Epithelial cell of prostate (primary cell): ENCODE results near the gene LENG9.

Experiments used
- DNase-seq: peaks from one replicate; pipeline ENCODE4 v3.0.0-alpha.2; 2011; ENCODE audit warnings: low read depth, low spot score
- H3K27ac ChIP-seq: fragments of 450-650 bp; 2 replicates; pipeline ENCODE4 v1.5.1; 2017; ENCODE audit warnings: mild to moderate bottlenecking

LENG9 gene

DNA sequence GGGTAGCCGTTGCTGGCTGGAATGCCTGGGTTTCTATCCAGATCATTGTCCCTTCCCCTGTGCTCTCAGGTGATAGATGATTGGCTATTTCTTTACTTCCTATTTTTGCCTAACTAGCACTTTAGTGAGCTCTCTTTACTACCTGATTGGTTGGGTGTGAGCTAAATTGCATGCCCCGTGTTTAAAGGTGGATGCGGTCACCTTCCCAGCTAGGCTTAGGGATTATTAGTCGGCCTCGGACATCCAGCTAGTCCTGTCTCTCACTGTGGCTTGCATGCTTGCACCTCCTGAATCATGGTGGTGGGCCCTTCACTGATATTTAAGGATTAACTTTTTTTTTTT is 38.2 kb downstream of the LENG9 start:
- H3K27ac ChIP-seq, result no peak overlapping the region

DNA sequence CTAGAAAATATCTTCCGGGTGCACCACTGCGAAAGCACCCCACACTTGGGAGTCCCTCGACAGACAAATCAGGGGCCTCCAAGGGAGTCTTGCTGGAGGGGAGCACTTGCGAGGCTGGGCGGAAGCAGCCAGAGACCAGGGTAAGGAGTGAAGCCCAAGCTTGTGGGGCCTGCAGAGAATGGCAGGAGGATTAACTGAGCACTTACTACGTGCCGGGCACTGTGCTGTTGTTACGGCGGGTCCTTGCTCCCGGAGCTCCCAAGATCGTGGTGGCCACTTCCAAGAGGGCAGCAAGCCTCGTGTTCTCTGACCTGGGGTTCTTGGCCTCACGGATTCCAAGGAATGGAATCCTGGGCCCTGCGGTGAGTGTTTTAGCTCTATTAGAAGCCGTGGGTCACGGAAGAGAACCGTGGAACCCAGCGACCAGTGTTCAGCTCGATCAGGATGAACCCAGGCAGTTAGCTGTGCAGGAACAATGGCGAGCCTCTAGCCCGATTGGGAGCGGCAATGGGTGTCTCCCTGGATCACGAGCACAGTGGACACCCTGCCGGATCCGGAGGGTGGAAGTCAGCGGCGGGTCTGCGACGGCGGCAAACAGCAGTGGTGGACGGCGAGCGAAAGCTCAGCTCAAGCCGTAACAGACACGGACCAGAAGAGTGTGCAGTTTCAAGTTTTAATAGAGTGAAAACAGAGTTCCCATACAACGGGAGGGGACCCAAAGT is 38.8 kb downstream of the LENG9 start:
- DNase-seq, result no peak
- no peak overlapping the region for H3K27ac ChIP-seq

More for the DNA sequence above, 38.2 kb downstream of the LENG9 start:
- no peak for DNase-seq

DNA sequence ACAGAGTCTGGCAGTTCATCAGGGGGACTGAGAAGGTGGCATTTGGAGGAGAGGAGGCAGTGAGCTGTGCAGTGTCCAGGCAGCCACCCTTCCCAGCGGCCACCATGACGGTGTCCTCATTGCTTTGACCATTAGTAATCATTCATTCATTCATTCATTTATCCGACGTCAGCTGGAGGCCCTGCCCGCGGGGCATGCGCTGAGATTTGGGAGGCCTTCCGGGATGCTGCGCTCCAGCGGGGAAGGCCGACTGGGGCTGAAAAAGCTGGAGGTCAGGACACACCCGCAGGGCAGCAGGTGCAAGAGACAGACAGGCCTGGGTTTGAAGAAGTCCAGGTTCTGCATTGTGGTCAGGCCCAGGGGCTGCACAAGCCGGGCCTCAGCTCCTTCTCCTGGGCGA is 39.4 kb downstream of the LENG9 start:
- DNase-seq, result no peak
- no peak overlapping the region for H3K27ac ChIP-seq

DNA sequence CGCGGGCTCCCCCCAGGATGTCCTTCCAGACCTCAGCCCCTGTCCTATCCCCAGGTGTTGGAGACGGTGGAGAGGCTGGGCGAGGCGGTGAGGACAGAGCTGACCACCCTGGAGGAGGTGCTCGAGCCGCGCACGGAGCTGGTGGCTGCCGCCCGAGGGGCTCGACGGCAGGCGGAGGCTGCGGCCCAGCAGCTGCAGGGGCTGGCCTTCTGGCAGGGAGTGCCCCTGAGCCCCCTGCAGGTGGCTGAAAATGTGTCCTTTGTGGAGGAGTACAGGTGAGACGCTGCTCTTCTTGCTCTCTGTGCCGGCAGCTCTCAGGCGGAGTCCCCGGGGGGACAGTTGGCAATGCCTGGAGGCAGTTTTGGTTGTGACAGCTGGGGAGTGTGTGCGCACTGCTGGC is 41.4 kb downstream of the LENG9 start:
- DNase-seq, result no peak
- H3K27ac ChIP-seq, result no peak overlapping the region

DNA sequence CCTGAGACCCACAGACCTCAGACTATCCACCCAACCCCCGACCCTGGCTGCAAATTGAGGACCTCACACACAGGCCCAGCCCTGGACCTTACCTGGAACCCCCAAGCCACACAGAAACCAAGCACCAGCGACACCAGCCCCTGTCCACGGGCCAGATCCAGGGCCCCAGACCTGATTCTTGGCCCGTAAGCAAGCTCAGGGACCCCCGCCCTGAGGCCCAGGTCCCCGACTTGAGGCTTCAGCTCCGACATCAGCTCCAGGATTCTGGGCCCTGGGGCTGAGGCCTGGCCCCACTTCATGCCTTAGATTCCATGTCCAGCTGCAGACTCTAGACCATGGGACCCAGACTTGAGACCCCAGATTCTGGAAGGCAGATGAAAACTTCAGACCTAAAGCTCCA is 42.1 kb downstream of the LENG9 start:
- no peak overlapping the region for H3K27ac ChIP-seq
- no peak for DNase-seq

DNA sequence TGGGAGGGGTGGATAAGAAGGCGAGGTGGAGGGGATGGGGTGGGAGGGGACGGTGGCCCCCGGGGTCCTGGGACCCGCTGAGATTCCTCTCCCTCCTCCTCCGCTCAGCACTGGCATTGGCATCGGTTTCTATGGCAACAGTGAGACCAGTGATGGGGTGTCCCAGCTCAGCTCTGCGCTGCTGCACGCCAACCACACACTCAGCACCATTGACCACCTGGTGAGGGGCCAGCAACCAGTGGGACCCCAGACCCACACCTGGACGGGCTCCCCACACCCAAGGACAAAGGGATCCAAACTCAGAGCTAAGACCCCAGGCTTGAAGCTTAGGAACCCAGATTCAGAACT is 42.4 kb downstream of the LENG9 start:
- DNase-seq, result no peak
- H3K27ac ChIP-seq, result no peak overlapping the region

DNA sequence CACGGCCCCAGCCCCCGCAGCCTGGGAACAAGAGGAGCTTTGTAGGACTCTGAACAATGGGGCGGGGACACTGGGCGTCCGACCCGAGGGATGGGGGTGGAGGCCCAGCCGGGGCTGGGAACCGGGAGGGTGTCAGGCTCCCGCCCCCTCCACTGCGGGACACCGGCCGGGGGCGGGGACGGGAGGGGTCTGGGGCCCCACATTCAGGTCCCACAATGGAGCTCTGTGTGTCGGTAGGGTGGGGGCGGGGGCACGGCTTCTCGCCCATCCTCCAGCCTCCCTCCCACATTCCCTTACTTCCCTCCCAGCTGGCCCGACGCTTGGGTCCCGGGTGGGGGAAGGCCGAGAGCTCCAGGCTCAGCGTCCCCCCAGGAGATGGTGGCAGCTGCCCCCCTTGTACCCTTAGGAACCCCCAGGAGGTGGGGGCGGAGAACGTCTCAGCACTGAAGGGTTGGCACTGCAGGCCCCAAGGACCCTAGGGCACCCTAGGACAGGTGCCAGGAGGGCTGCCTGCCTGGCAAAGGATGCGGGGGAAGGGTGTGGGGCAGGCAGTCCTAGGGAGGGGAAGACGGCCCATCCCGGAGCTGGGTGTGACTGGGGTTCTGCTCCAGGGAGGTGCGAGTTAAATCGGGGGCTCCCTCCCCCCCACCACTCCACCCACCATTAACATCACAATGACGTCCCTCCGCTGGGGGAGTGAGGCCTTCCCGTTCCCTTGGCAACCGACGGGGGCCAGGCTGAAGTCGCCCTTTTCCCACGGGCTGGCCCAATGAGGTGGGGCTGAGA is 43.0 kb downstream of the LENG9 start:
- H3K27ac ChIP-seq, result no peak overlapping the region
- DNase-seq, result no peak

DNA sequence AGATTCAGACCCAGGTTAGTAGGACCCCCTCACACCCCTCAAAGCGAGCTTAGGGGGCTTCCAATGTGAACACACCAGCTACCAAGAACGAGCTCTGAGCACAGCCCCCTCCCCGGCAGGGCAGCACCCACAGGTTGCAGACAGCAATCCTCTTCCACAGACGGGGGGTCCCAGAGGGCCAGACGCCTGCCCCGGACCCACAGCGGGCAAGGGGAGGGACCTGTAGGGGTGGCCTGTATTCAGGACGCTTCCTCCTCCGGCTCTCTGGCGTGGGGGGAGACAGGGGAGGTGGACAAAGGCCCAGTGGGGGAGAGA is 43.6 kb downstream of the LENG9 start:
- no peak for DNase-seq
- no peak overlapping the region for H3K27ac ChIP-seq

DNA sequence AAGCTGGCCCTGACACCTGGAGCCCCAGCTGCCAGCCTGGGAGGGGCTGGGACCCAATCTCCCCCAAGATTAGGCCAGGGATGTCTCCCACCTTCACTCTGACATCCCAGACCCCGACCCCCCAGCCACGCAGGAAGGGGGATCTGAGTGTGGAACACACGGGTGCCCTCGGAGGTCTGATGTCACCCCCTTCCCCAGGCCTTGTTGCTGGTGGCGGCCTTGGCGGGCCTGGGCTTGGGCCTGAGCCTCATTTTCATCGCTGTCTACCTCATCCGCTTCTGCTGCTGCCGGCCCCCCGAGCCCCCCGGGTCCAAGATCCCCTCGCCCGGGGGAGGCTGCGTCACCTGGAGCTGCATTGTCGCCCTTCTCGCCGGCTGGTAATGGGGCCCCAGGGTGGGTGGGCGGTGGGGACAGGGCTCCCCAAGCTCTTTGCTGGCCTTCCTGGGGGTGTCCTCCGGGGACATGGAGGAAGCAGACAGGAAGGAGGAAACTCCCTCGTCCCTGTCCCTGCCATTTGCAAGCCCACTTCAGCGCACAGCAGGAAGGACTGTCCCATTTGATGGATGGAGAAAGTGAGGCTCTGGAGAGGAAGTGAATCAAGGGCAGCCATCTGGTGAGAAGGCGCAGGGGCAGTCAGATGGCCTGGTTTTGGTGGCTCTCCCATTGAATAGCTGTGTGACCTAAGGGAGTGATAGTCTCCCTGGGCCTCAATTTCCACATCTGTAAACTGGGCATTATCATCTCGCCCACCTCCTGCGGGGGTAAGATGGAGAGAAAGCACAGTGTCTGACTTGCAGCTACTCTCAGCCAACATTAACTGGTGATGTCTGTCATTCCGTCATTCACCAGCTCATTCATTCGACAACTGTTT is 44.4 kb downstream of the LENG9 start:
- H3K27ac ChIP-seq, result no peak overlapping the region
- no peak for DNase-seq

DNA sequence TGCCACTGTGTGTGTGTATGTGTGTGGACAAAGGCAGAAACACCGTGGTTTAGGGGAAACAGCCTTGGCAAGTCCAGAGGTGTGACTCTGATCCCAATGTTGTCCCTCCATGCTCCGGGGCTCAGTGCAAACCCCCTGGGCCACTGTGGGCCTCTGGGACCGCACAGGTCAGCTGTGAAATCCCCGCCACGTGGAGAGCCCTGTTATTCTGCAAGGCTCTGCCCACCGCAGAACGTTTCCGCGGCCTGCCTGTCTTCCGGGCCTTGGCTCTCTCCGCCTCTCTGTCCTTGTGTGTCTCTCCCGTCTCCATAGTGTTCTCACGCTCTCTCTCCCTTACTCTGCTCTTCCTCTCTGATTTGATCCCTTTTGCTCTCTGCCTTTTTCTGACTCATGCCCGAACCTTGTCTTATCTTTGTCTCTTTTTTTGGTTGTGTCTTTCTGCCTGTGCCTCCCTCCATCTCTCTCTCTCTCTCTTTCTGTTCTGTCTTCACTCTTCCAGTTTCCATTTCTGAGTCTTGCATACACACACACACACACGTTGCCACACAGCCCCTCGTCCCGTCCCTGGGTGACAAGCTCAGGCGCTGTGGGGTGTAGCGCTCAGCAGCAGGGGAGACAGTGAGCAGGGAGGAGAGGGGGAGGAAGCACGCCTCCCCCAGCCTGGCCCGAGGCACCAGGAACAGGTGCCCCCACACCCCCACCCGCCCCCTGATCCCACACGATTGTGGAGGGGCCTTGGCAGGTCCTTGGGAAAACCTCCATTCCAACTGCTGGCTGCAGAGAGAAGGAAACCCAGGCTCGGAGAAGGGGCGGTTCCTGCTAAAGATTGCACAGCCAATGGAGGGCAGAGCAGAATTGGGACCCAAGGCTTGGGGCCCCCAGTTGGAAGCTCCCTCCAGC is 45.3 kb downstream of the LENG9 start:
- no peak overlapping the region for H3K27ac ChIP-seq
- no peak for DNase-seq

DNA sequence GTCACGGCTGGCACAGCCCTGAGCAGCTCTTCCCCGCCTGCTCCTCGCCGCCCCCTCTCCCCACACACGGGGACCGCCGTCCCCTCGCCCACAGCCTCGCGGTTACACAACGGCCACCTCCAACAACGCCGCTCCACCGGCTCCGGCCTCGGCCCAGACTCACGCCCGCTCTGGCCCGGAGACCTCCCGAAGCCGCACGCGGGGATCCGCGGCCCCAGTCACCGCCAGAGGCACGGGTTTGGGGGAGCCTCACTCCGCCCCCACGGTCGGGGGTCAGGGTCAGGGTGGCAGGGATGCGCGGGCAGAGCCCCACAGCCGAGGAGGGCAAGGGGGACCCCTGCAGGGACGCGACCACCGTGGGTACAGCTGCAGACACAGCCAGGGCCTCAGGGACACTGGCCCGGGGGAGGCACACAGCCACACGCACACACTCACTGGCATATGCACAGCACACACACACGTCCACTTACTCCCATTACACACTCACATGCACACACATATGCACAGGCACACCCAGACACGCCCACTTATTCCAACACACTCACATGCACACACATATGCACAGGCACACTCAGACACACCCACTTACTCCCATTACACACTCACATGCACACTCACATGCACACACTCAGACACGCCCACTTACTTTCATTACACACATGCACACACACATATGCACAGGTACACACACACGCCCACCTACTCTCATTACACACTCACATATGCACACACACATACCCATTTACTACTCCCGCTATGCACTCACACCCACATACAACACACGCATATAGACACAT is 46.7 kb downstream of the LENG9 start:
- DNase-seq, result no peak
- no peak overlapping the region for H3K27ac ChIP-seq

DNA sequence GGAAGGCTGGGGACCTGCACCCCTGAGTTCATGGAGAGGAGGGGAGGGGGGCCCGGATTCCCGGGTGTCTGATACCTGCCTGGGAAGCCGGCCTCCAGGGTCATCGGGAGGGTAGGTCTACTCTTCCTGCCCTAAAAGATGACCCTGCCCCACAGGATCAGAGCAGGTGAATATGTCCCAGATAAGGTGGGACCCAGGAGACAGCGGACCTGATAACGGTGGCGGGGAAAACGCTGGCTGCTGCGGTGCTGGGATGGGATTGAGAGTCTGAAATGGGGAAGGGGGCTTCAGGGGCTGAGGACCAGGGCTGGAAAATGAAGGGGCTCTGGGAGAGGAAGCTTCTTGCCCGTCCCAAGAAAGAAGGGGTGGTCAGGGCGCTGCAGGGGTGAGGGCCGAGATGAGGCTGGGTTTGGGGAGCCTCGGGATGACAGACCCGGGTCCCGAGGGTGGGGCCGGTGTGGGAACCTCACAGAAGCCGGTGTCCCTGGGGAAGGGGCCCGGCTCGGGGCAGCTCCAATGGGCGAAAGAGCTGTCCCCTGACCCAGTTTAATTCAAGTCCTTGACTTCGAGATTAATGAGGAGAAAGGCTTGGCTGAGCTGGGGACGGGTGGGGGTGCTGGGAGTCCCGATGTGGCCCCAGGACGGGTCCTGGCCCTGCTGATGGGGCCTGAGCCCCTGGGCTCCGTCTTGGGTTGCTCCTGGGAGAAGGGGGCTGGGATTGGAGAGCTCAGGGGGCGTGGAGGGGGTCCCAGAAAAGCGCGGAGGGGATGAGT is 47.5 kb downstream of the LENG9 start:
- DNase-seq, result no peak
- no peak overlapping the region for H3K27ac ChIP-seq

DNA sequence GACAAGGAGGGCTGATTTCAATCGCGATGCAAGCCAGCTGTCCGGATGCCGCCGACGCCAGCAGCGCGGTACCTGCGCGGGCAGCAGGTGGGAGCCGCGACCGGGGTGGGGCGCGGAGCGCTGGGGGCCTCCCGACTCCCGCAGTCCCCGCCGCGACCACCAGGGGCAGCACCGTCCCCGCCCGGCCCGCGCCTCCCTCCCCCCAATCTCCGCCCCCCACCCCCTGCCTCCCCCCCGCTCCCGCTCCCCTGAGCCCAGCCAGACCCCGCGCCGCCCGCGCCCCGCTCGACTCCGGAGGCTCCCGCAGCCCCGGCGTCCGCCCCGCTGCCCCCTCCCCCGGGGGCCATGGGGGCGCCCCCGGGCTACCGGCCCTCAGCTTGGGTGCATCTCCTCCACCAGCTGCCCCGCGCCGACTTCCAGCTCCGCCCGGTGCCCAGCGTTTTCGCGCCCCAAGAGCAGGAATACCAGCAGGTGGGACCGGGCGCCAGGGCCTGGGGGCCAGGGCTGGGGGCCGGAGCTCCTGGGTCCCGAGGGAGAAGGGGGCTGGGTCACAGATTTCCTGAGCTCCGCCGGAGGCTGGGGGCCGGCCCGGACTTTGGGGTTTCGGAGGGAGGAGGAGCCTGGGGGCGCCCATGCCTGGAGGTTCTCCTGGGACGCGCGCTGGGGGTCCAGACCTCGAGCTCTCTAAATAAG is 48.2 kb downstream of the LENG9 start, which contains the start of gene TTYH1:
TSS of gene TTYH1 (plus strand) at position 257 of the 693 bp plus-strand sequence. CDS start at position 346, 89 bp downstream.
- DNase-seq, result no peak
- H3K27ac ChIP-seq, result no peak within 1 kb of the TSS

DNA sequence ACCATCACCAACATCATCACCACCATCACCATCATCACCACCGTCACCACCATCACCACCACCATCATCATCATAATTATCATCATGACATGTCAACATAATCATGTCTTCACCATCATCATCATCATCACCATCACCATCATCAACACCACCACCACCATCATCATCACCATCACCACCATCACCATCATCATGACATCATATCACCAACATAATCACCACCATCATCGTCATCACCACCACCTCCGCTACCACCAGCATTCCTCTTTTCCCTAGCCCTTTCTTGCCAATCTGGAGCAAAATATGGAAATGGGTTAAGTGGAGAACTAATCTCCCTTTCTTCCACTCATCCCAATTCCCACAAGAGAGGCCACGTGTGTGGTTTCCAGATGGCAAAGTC is 49.4 kb downstream of the LENG9 start:
- H3K27ac ChIP-seq, result no peak overlapping the region
- no peak for DNase-seq

DNA sequence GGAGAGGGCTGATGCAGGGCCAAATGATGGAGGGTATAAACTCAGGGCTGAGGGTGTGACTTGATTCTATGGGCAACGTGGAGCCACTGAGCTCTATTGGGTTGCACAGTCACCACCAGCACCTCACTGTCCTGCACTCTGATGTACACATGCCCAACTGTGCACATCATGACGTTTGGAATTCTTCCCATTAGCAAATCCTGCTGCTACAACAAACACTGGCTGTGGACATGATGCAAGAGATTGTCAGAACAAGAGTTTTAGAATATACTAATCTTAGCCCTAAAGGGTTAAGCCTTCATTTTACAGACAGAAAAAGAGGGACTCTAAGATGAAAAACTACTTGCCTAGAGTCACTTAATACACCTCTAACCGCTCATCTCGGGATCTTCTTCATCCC is 50.7 kb downstream of the LENG9 start:
- no peak overlapping the region for H3K27ac ChIP-seq
- DNase-seq, result no peak
